HepG2 (cell line): ENCODE results near the gene DRAP1. TPM values are rescaled to one million over a fixed set of nuclear protein-coding genes. Genes with fewer than 3 reads are reported as not detected.

Experiments used
- ATAC-seq: fragments of 200-7000 bp; cut with Tn5 transposase; 3 replicates; pipeline ENCODE4 v1.9.1; 2020; ENCODE audit warnings: mild to moderate bottlenecking, moderate library complexity
- BruUV-seq: library from RNA; stranded (reverse); fragments of 400-500 nt; replicated peaks from 2 replicates; lab custom pipeline; 2021; lab: Mats Ljungman, UMichigan
- CTCF ChIA-PET: fragments of 300-600 bp; formaldehyde crosslinking; extraction: SDS; loops from one replicate; lab custom pipeline; 2021; ENCODE audit warnings: low total read pairs, inconsistent platforms, low intra/inter-chr PET ratio; lab: Yijun Ruan, JAX
- POLR2A ChIA-PET: fragments of 350-600 bp; sonication (Branson Sonifier 250); formaldehyde crosslinking; loops from one replicate; lab custom pipeline; 2020; ENCODE audit warnings: antibody characterized with exemption, inconsistent platforms; lab: Yijun Ruan, JAX
- DNase-seq: peaks from one replicate; pipeline ENCODE4 v3.0.0-alpha.2; 2015; ENCODE audit warnings: low spot score
- FAIRE-seq: peaks from 3 replicates; lab custom pipeline; 2011; peaks lifted over from hg19 to GRCh38; lab: Jason Lieb, UNC
- H2AFZ ChIP-seq: one replicate; pipeline ENCODE4 v1.6.1; 2011; ENCODE audit warnings: low read length, inconsistent platforms
- H3K27ac ChIP-seq: fragments of 300-600 bp; 3 replicates; pipeline ENCODE4 v1.8.0; 2011; ENCODE audit warnings: mixed run types, mild to moderate bottlenecking, mixed read lengths, low read length, inconsistent platforms; ENCODE audit not compliant: insufficient read depth; ENCODE audit errors: extremely low read length
- H3K27me3 ChIP-seq, 2 experiments: fragments of 200-600 bp in 1 of 2; 2 replicates in 1 of 2; 3 replicates in 1 of 2; pipeline versions ENCODE4 v1.6.0 to v1.8.0; 2011; ENCODE audit warnings: low read length in 2 of 2, mild to moderate bottlenecking in 2 of 2, moderate library complexity in 2 of 2, inconsistent platforms in 1 of 2; ENCODE audit not compliant: insufficient read depth in 2 of 2, control insufficient read depth in 1 of 2
- H3K36me3 ChIP-seq, 2 experiments: fragments of 200-600 bp in 1 of 2; replicated peaks in 1 of 2; 2 replicates in 1 of 2; 3 replicates in 1 of 2; pipeline versions ENCODE4 v1.5.1 to v1.8.0; 2011; ENCODE audit warnings: low read length in 2 of 2, inconsistent platforms in 1 of 2; ENCODE audit not compliant: insufficient read depth in 2 of 2, control insufficient read depth in 1 of 2
- H3K4me1 ChIP-seq: 2 replicates; pipeline ENCODE4 v1.5.1; 2012; ENCODE audit warnings: low read length, inconsistent platforms; ENCODE audit not compliant: insufficient read depth
- H3K4me2 ChIP-seq: 2 replicates; pipeline ENCODE4 v1.6.0; 2011; ENCODE audit warnings: low read depth, low read length, inconsistent platforms
- H3K4me3 ChIP-seq, 3 experiments: fragments of 200-600 bp in 1 of 3; sonication (generic), shearing (Covaris generic) in 1 of 3; replicated peaks in 1 of 3; 2 replicates each; pipeline ENCODE4 v1.5.1; 2011 to 2016; ENCODE audit warnings: low read length in 3 of 3, inconsistent platforms in 2 of 3, low read depth in 2 of 3, mild to moderate bottlenecking in 2 of 3, control low read depth in 1 of 3, mixed read lengths in 1 of 3; ENCODE audit not compliant: insufficient read depth in 1 of 3
- H3K79me2 ChIP-seq: one replicate; pipeline ENCODE4 v1.6.1; 2011; ENCODE audit warnings: low read length, inconsistent platforms; ENCODE audit not compliant: insufficient read depth
- H3K9ac ChIP-seq: 2 replicates; pipeline ENCODE4 v1.6.0; 2011; ENCODE audit warnings: mild to moderate bottlenecking, low read depth, low read length, inconsistent platforms; ENCODE audit not compliant: insufficient read depth
- H3K9me3 ChIP-seq: 2 replicates; pipeline ENCODE4 v1.5.1; 2012; ENCODE audit warnings: mild to moderate bottlenecking, low read length
- H4K20me1 ChIP-seq: 2 replicates; pipeline ENCODE4 v1.6.0; 2011; ENCODE audit warnings: inconsistent platforms, mild to moderate bottlenecking, low read length, moderate library complexity; ENCODE audit not compliant: insufficient read depth
- AGO1 ChIP-seq: fragments of 200-400 bp; formaldehyde crosslinking; IDR thresholded peaks from 2 replicates; pipeline ENCODE4 v1.6.1; 2017; ENCODE audit warnings: mild to moderate bottlenecking, low read depth, low read length, moderate library complexity; ENCODE audit not compliant: poor library complexity, severe bottlenecking
- AGO2 ChIP-seq: fragments of 200-400 bp; formaldehyde crosslinking; optimal IDR thresholded peaks from 2 replicates; pipeline ENCODE3; 2017; ENCODE audit warnings: mild to moderate bottlenecking, low read depth, low read length, moderate library complexity
- HDAC2 ChIP-seq: sonication (generic); formaldehyde crosslinking; IDR thresholded peaks from 2 replicates; pipeline ENCODE4 v1.4.0; 2020; ENCODE audit warnings: missing genetic modification reagents
- KDM2A ChIP-seq: sonication (generic); formaldehyde crosslinking; IDR thresholded peaks from 2 replicates; pipeline ENCODE4 v1.4.0; 2020; ENCODE audit warnings: low read depth, missing genetic modification reagents, borderline replicate concordance
- NR2C2 ChIP-seq: sonication (generic); formaldehyde crosslinking; IDR thresholded peaks from 2 replicates; pipeline ENCODE4 v1.4.0; 2020; ENCODE audit warnings: missing genetic modification reagents, mild to moderate bottlenecking, moderate library complexity, borderline replicate concordance
- POLR2A ChIP-seq, 2 experiments: IDR thresholded peaks; 2 replicates each; pipeline ENCODE4 v1.6.1; 2011; ENCODE audit warnings: low read depth in 2 of 2, low read length in 2 of 2, mild to moderate bottlenecking in 1 of 2, moderate library complexity in 1 of 2; ENCODE audit not compliant: insufficient read depth in 1 of 2
- POLR2G ChIP-seq: fragments of 200-400 bp; formaldehyde crosslinking; IDR thresholded peaks from 2 replicates; pipeline ENCODE4 v1.6.1; 2018; ENCODE audit warnings: mild to moderate bottlenecking, low read depth, low read length, moderate library complexity
- ZBTB38 ChIP-seq: sonication (generic); formaldehyde crosslinking; IDR thresholded peaks from 2 replicates; pipeline ENCODE4 v1.5.1; 2020; ENCODE audit warnings: mild to moderate bottlenecking, missing genetic modification reagents
- ZNF256 ChIP-seq: sonication (generic); formaldehyde crosslinking; conservative IDR thresholded peaks from 2 replicates; pipeline ENCODE4 v1.4.0; 2020; ENCODE audit warnings: missing genetic modification reagents
- ZNF263 ChIP-seq: sonication (generic); formaldehyde crosslinking; IDR thresholded peaks from 2 replicates; pipeline ENCODE4 v1.4.0; 2020; ENCODE audit warnings: missing genetic modification reagents
- ZNF335 ChIP-seq: sonication (generic); formaldehyde crosslinking; IDR thresholded peaks from 2 replicates; pipeline ENCODE4 v1.4.0; 2020; ENCODE audit warnings: missing genetic modification reagents
- ZNF883 ChIP-seq: sonication (generic); formaldehyde crosslinking; IDR thresholded peaks from 2 replicates; pipeline ENCODE4 v1.5.1; 2020; ENCODE audit warnings: mild to moderate bottlenecking, missing genetic modification reagents; ENCODE audit errors: not compliant biosample characterization
- ZSCAN21 ChIP-seq: sonication (generic); formaldehyde crosslinking; IDR thresholded peaks from 2 replicates; pipeline ENCODE4 v1.8.0; 2022; ENCODE audit warnings: mild to moderate bottlenecking, missing genetic modification reagents, moderate library complexity, borderline replicate concordance
- WGBS: methylation state at CpG from one replicate; pipeline ENCODE4 v1.1.6; 2017; ENCODE audit warnings: low lambda C conversion rate; 5-methylcytosine and 5-hydroxymethylcytosine counted together
- in situ Hi-C: cut with HindIII; loops from 2 replicates; pipeline ENCODE4 v1.10.0; 2017; ENCODE audit warnings: low pct_unique_long_range_greater_than_20kb; ENCODE audit not compliant: extremely low pct_ligation_motif_present
- intact Hi-C: fragments of 100-400 bp; cut with micrococcal nuclease; formaldehyde crosslinking; loops from one replicate; pipeline ENCODE4 v1.10.0; 2022; ENCODE audit not compliant: unreplicated experiment
- polyA plus RNA-seq, 8 experiments: library from polyadenylated mRNA; depleted of rRNA in 3 of 8; stranded (reverse) in 7 of 8; unstranded in 1 of 8; fragments of >200 nt; fragmentation: Illumina TruSeq in 4 of 8; extraction: Trizol in 4 of 8; gene quantifications; 2 replicates each; pipeline versions ENCODE4 v1.2.1 to v1.2.3, GENCODE V29; 2011 to 2016; ENCODE audit warnings: low read depth in 4 of 8, missing spikeins in 1 of 8, mixed read lengths in 1 of 8; ENCODE audit not compliant: insufficient read depth in 1 of 8
- total RNA-seq, 5 experiments: library from RNA; depleted of rRNA; stranded (reverse); fragments of >200 nt; fragmentation: Illumina TruSeq; extraction: Trizol; gene quantifications; 2 replicates each; pipeline ENCODE4 v1.2.3, GENCODE V29; 2016; ENCODE audit warnings: low read depth in 1 of 5
- TF ChIP-seq, protein P1 (sequence below): sonication (generic); formaldehyde crosslinking; IDR thresholded peaks from 2 replicates; pipeline ENCODE4 v1.5.1; 2020; ENCODE audit warnings: mild to moderate bottlenecking, missing genetic modification reagents, moderate library complexity
- TF ChIP-seq, protein P2 (sequence below): sonication (generic); formaldehyde crosslinking; IDR thresholded peaks from 2 replicates; pipeline ENCODE4 v1.5.1; 2020; ENCODE audit warnings: missing genetic modification reagents, mild to moderate bottlenecking, borderline replicate concordance
- TF ChIP-seq, protein P3 (sequence below): sonication (generic); formaldehyde crosslinking; IDR thresholded peaks from 2 replicates; pipeline ENCODE4 v1.4.0; 2020; ENCODE audit warnings: missing genetic modification reagents

Gene DRAP1
- total and polyA plus RNA-seq, 2 of the 13 experiments (the other 11 are each of a cell fraction or from before 2014, with no cell fraction given), result 46.8 to 52.3 TPM

DNA sequence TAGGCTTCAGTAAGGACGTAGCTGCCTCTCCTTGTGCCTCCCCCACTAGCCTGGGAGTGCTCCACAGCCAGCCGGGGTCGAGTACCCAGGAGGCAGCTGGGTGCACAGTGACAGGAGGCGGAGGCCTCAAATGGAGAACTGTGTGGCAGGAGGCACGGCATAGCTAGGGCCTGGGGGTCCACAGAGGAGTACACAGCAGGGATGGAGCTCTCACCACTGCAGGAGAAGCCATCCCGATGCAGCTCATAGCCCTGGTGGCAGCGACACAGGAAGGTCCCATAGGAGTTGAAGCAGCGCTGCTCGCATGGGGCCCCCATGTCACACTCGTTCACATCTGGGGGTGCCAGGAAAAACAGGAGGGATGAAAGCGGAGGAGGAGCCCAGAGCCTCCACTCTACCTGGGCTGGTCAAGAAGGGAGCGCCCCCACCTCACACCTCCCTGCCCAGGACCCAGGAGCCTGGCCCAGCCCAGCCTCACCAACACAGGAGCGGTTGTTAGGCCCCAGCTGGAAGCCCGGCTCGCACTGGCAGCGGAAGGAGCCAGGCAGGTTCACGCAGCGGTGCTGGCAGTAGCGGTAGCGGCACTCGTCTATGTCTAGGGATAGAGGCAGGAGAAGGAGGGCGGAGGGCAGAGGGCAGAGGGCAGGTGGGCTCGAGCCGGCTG, 49.5 kb upstream of the DRAP1 start:
- Histone ChIP-seq H3K9ac (no peak overlapping the region), H2AFZ (no peak overlapping the region), H3K27ac (no peak overlapping the region), H3K36me3 (peaks cover 6 to 22% of the 10 kb centered on the region in 2 experiments; a peak in 4 of 5 replicates), H3K4me3 (no peak overlapping the region; a peak in 1 of 6 replicates), H3K9me3 (no peaks in the 10 kb centered on the region), H3K4me1 (peaks cover 22% of the 10 kb centered on the region), H3K4me2 (no peak overlapping the region), H4K20me1 (no peaks in the 10 kb centered on the region), H3K27me3 (no peaks in the 10 kb centered on the region; a peak in 1 of 5 replicates), H3K79me2 (no peaks in the 10 kb centered on the region)
- ChIA-PET POLR2A (interaction anchor here (1.0 to 8.9 kb wide), 5 partner anchors 11 to 157 kb away, joined by 3 to 81 read pairs (median 3); partner anchors contain the start of genes CFL1, FIBP and MUS81), CTCF (no interaction called here)
- DNase-seq (no peak), ATAC-seq (no peak; the same call in 2 of the 3 replicates), FAIRE-seq (no peak)
- in situ Hi-C loops, result no loop called here
- intact Hi-C loops, result no loop called here
- 73% methylated on average over 19 of the region's 24 CpGs for WGBS
- BruUV-seq, result no TSS peak
- TF ChIP-seq AGO1, result peak; percentile 96
- TF ChIP-seq NR2C2 (CRISPR knock-in tag), result peak; percentile 30; the same call in 1 of the 2 replicates
- TF ChIP-seq ZBTB38, result 0 out of 2 replicates have a peak, but pooled peaks have one; percentile 20
- 0 out of 2 replicates have a peak, but pooled peaks have one; percentile 21 for TF ChIP-seq POLR2G
- TF ChIP-seq ZNF883 (CRISPR knock-in tag), result no peak
- TF ChIP-seq, protein P1, sequence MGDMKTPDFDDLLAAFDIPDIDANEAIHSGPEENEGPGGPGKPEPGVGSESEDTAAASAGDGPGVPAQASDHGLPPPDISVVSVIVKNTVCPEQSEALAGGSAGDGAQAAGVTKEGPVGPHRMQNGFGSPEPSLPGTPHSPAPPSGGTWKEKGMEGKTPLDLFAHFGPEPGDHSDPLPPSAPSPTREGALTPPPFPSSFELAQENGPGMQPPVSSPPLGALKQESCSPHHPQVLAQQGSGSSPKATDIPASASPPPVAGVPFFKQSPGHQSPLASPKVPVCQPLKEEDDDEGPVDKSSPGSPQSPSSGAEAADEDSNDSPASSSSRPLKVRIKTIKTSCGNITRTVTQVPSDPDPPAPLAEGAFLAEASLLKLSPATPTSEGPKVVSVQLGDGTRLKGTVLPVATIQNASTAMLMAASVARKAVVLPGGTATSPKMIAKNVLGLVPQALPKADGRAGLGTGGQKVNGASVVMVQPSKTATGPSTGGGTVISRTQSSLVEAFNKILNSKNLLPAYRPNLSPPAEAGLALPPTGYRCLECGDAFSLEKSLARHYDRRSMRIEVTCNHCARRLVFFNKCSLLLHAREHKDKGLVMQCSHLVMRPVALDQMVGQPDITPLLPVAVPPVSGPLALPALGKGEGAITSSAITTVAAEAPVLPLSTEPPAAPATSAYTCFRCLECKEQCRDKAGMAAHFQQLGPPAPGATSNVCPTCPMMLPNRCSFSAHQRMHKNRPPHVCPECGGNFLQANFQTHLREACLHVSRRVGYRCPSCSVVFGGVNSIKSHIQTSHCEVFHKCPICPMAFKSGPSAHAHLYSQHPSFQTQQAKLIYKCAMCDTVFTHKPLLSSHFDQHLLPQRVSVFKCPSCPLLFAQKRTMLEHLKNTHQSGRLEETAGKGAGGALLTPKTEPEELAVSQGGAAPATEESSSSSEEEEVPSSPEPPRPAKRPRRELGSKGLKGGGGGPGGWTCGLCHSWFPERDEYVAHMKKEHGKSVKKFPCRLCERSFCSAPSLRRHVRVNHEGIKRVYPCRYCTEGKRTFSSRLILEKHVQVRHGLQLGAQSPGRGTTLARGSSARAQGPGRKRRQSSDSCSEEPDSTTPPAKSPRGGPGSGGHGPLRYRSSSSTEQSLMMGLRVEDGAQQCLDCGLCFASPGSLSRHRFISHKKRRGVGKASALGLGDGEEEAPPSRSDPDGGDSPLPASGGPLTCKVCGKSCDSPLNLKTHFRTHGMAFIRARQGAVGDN (CRISPR knock-in tag), result peak; percentile 31
- peak in 1 of 2 experiments; percentile 37; a peak in 1 of 4 replicates for TF ChIP-seq POLR2A (IDR thresholded peaks at IDR 0.05; ENCODE audit: insufficient read depth in 1 of 2, low read depth in 2 of 2, low read length in 2 of 2)
- TF ChIP-seq, protein P2, sequence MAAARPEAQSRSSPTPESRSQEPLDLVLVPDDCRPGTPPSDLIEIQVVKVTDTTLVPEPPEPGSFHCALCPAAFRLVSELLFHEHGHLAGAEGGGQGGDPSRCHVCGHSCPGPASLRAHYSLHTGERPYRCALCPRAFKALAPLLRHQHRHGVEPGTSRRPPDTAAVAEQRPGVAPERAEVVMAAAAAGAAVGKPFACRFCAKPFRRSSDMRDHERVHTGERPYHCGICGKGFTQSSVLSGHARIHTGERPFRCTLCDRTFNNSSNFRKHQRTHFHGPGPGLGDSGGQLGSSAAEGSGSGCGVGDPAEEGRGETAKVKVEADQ (CRISPR knock-in tag), result no peak
- no peak for TF ChIP-seq ZNF256 (CRISPR knock-in tag)
- no peak for TF ChIP-seq HDAC2 (CRISPR knock-in tag)
- TF ChIP-seq ZSCAN21 (CRISPR knock-in tag), result no peak
- peak; percentile 15; the same call in 1 of the 2 replicates for TF ChIP-seq KDM2A
- peak; percentile 81 for TF ChIP-seq AGO2
- no peak for TF ChIP-seq ZNF335
- TF ChIP-seq, protein P3, sequence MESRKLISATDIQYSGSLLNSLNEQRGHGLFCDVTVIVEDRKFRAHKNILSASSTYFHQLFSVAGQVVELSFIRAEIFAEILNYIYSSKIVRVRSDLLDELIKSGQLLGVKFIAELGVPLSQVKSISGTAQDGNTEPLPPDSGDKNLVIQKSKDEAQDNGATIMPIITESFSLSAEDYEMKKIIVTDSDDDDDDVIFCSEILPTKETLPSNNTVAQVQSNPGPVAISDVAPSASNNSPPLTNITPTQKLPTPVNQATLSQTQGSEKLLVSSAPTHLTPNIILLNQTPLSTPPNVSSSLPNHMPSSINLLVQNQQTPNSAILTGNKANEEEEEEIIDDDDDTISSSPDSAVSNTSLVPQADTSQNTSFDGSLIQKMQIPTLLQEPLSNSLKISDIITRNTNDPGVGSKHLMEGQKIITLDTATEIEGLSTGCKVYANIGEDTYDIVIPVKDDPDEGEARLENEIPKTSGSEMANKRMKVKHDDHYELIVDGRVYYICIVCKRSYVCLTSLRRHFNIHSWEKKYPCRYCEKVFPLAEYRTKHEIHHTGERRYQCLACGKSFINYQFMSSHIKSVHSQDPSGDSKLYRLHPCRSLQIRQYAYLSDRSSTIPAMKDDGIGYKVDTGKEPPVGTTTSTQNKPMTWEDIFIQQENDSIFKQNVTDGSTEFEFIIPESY (CRISPR knock-in tag), result peak; percentile 71; the same call in 1 of the 2 replicates
- TF ChIP-seq ZNF263, result peak; percentile 56; the same call in 1 of the 2 replicates
